ENCODE results near the gene WNT4. TPM values are rescaled to one million over a fixed set of nuclear protein-coding genes. Genes with fewer than 3 reads are reported as not detected.

Gene WNT4
- total RNA-seq, 1 experiment from 2014 or later = 0.92 TPM

DNA sequence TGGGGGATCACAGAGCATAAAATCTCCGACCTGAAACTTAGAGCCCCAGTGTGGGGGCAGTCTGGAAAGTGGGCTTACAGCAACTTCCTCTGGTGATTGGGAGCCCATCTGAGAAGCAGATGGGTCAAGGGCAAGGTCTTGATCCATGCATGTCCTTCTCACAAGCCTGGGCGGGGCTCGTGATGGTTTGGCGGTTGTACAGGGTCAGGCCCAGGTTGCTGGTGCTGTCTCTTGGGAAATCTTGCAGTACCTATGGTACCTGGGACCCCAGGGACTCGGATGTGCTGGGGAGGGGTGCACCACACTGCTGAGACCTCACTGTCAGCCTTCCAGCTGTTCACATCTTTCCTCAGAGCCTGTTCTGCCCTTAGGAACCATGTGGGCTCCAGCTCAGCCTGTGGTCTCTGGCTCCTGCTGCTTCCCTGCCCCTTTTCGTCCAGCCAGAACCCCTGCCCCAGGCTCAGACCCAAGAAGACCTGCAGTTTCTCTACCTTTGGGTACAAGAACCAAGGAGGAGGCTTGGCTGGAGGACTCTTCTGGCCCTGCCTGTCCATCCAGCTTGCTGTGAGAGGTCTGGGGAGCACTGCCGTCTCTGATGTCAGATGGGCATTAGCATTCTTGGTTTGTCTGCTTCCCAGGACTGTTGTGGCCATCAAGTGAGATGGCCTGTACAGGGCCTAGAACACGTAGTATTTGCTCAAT is 24.5 kb downstream of the WNT4 start:
- TF ChIP-seq TCF7L2 (IDR thresholded peaks at IDR 0.05; ENCODE audit: low read depth, low read length) (no peak), SIN3A (IDR thresholded peaks at IDR 0.05; ENCODE audit: borderline replicate concordance, insufficient read depth, low read depth, low read length) (no peak)
- Histone ChIP-seq H3K4me1 (ENCODE audit: control insufficient read depth, insufficient read depth, low read length) (peaks cover 15% of the 10 kb centered on the region), H3K4me3 (ENCODE audit: low read depth in 2 of 2, low read length in 2 of 2) (no peak overlapping the region), H3K36me3 (ENCODE audit: control insufficient read depth, insufficient read depth, low read length) (no peaks in the 10 kb centered on the region), H3K27ac (ENCODE audit: low read length) (no peak overlapping the region), H3K27me3 (ENCODE audit: control insufficient read depth, insufficient read depth, low read length) (no peaks in the 10 kb centered on the region), H3K9me3 (ENCODE audit: control insufficient read depth, insufficient read depth, low read depth, low read length) (no peaks in the 10 kb centered on the region)
- ATAC-seq = no peak
- in situ Hi-C loops (cut with HindIII; ENCODE audit: low pct_unique_long_range_greater_than_20kb, low sequenced_read_pairs) = no loop called here
- DNase-seq (ENCODE audit: low read depth, low spot score) = no peak
- ChIA-PET CTCF (interaction anchor here (0.6 kb wide), 1 partner anchor 66 kb away, joined by 6 read pairs; the partner anchor contains the start of gene CDC42), POLR2A (no interaction called here)
- intact Hi-C loops (cut with micrococcal nuclease; ENCODE audit: unreplicated experiment) = no loop called here
- no TSS peak for BruUV-seq (replicated peaks)

DNA sequence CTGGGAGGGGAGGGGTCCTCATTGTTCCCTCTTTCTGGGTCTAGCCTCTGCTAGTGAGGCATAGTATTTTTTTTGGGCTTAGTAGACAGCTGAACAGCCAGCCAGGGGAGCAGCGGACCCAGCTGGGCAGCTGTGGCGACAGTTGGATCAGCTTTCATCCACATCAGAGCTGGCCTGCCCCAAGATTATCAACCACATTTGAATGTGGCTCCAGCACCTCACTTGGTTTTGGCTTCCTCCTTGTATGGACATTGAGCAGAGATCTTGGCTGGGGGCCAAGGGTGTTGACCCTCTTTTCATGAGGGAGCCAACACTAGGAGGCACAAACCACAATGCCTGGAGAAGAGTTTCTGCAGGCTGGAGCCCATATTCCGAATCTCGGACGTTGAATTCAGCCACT is 25.0 kb downstream of the WNT4 start:
- intact Hi-C loops (cut with micrococcal nuclease; ENCODE audit: unreplicated experiment) (no loop called here), in situ Hi-C loops (cut with HindIII; ENCODE audit: low pct_unique_long_range_greater_than_20kb, low sequenced_read_pairs) (no loop called here)
- Histone ChIP-seq H3K4me3 (ENCODE audit: low read depth in 2 of 2, low read length in 2 of 2) (no peak overlapping the region), H3K36me3 (ENCODE audit: control insufficient read depth, insufficient read depth, low read length) (no peaks in the 10 kb centered on the region), H3K4me1 (ENCODE audit: control insufficient read depth, insufficient read depth, low read length) (peaks cover 15% of the 10 kb centered on the region), H3K27ac (ENCODE audit: low read length) (no peak overlapping the region), H3K27me3 (ENCODE audit: control insufficient read depth, insufficient read depth, low read length) (no peaks in the 10 kb centered on the region), H3K9me3 (ENCODE audit: control insufficient read depth, insufficient read depth, low read depth, low read length) (no peaks in the 10 kb centered on the region)
- no TSS peak for BruUV-seq (replicated peaks)
- TF ChIP-seq POLR2AphosphoS5 (IDR thresholded peaks at IDR 0.05; ENCODE audit: low read depth, low read length) = no peak
- TF ChIP-seq TCF7L2 (IDR thresholded peaks at IDR 0.05; ENCODE audit: low read depth, low read length) = no peak
- TF ChIP-seq, protein P1, sequence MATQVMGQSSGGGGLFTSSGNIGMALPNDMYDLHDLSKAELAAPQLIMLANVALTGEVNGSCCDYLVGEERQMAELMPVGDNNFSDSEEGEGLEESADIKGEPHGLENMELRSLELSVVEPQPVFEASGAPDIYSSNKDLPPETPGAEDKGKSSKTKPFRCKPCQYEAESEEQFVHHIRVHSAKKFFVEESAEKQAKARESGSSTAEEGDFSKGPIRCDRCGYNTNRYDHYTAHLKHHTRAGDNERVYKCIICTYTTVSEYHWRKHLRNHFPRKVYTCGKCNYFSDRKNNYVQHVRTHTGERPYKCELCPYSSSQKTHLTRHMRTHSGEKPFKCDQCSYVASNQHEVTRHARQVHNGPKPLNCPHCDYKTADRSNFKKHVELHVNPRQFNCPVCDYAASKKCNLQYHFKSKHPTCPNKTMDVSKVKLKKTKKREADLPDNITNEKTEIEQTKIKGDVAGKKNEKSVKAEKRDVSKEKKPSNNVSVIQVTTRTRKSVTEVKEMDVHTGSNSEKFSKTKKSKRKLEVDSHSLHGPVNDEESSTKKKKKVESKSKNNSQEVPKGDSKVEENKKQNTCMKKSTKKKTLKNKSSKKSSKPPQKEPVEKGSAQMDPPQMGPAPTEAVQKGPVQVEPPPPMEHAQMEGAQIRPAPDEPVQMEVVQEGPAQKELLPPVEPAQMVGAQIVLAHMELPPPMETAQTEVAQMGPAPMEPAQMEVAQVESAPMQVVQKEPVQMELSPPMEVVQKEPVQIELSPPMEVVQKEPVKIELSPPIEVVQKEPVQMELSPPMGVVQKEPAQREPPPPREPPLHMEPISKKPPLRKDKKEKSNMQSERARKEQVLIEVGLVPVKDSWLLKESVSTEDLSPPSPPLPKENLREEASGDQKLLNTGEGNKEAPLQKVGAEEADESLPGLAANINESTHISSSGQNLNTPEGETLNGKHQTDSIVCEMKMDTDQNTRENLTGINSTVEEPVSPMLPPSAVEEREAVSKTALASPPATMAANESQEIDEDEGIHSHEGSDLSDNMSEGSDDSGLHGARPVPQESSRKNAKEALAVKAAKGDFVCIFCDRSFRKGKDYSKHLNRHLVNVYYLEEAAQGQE (IDR thresholded peaks at IDR 0.05; ENCODE audit: insufficient read depth in 1 of 2, low read depth in 2 of 2, low read length in 1 of 2) = no peak
- no peak for TF ChIP-seq SIN3A (IDR thresholded peaks at IDR 0.05; ENCODE audit: borderline replicate concordance, insufficient read depth, low read depth, low read length)
- TF ChIP-seq CTCF (IDR thresholded peaks at IDR 0.05) = no peak
- DNase-seq (ENCODE audit: low read depth, low spot score) (no peak), ATAC-seq (no peak)
- POLR2A ChIA-PET = no interaction called here
- CTCF ChIA-PET = no interaction called here

- H3K27ac ChIP-seq (ENCODE audit: low read length) = no peak overlapping the region
- intact Hi-C loops (cut with micrococcal nuclease; ENCODE audit: unreplicated experiment) = no loop called here
- DNase-seq (ENCODE audit: low read depth, low spot score) = no peak
- BruUV-seq (replicated peaks) = no TSS peak
- ATAC-seq = no peak
- in situ Hi-C loops (cut with HindIII; ENCODE audit: low pct_unique_long_range_greater_than_20kb, low sequenced_read_pairs) = no loop called here
- no peaks in the 10 kb centered on the region; the same call in 1 of the 2 replicates for H3K36me3 ChIP-seq (ENCODE audit: control insufficient read depth, insufficient read depth, low read length)
- CTCF ChIA-PET = no interaction called here
- peaks cover 15% of the 10 kb centered on the region for H3K4me1 ChIP-seq (ENCODE audit: control insufficient read depth, insufficient read depth, low read length)
- TF ChIP-seq SIN3A (IDR thresholded peaks at IDR 0.05; ENCODE audit: borderline replicate concordance, insufficient read depth, low read depth, low read length) (no peak), POLR2AphosphoS5 (IDR thresholded peaks at IDR 0.05; ENCODE audit: low read depth, low read length) (no peak), CTCF (IDR thresholded peaks at IDR 0.05) (no peak), TCF7L2 (IDR thresholded peaks at IDR 0.05; ENCODE audit: low read depth, low read length) (no peak)
- TF ChIP-seq, protein P1 (IDR thresholded peaks at IDR 0.05; ENCODE audit: insufficient read depth in 1 of 2, low read depth in 2 of 2, low read length in 1 of 2) = no peak
- H3K27me3 ChIP-seq (ENCODE audit: control insufficient read depth, insufficient read depth, low read length) = no peaks in the 10 kb centered on the region
- POLR2A ChIA-PET = interaction anchor here (0.6 kb wide), 1 partner anchor 286 kb away, joined by 8 read pairs; no protein-coding TSS in a partner anchor
- H3K9me3 ChIP-seq (ENCODE audit: control insufficient read depth, insufficient read depth, low read depth, low read length) = no peaks in the 10 kb centered on the region
- no peak overlapping the region for H3K4me3 ChIP-seq (ENCODE audit: low read depth in 2 of 2, low read length in 2 of 2)
These were observed 25.7 kb downstream of the WNT4 start for GRCh38 chr1:22117238-22117637.
